Stimulated activated CD4-positive, alpha-beta T cell treated with anti-CD3 and anti-CD28 coated beads, Interleukin-1b, Interleukin-23, amount 100 ng/mL, for 24 hours (primary cell): ENCODE measurements around the gene CAMTA1.

Experiments
- DNase-seq, 4 experiments: peaks; one replicate each; pipeline ENCODE4 v3.0.0-alpha.2; 2020; ENCODE audit warnings: low read depth in 4 of 4, low spot score in 1 of 4

Gene CAMTA1

DNA sequence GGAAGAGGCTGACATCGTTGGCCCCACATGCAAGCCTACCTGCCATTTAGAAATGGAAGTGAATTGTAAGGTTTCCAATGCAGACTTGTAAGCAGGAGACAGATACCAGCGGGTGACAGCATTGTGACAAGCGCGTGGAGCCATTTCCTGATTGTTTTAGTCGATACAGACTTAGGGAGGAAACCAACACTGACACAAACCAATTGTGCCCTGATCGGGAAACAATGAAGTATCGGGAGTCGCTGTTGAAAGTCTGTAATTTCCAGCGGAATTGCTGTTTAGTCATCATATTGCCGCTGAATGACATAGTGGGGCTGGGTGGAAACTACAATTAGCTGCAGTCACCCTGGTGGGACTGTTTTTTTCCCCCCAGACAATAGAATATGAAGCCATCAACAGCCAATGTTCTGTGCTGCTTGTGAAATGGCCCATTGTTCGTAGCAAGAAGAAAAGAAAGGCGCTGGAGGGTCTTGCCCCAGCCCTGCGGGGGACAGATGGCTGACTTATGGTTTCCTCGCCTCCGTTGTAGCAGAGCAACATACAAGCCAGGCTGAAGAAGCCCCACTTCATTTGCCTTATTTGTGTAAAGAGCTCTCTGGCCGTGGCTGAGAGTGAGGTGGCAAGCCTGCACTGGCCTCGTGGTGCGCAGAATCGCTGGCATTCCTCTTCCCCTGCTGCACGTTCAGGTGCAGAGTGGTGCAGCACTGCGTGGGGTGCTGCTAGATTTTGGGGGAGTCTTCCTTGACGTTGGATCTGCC lies 462.7 kb downstream of the CAMTA1 start:
- DNase-seq = no peak

DNA sequence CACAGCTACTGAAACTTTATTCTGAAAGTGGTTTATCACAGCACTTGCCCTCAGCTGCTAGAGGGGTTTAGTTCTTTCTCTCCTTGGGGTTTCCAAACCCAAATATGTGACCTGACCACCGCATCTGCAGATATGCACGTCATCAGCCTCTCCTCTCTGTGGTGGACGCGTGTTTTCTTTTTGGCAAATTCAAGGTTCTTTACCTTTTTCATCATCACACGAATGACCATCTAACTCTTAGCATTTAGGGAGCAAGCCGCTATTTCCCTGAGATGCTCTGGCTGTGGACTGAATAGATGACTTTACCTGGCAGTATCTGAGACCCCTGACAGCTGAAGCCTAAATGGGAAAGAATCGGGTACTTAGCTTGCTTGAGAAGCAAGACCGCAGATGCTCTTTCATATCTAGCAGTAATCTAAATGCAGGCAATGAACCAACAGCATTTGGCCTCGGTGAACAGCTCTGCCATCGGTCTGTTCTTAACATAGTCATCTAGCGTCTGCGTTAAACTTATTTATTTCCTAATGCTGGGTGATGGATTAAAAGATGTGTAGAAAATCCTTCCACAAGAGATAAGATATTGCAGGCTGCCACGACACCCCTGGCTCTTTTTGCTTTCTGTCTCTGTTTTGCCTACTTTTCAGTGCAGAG lies 463.4 kb downstream of the CAMTA1 start:
- DNase-seq = no peak

DNA sequence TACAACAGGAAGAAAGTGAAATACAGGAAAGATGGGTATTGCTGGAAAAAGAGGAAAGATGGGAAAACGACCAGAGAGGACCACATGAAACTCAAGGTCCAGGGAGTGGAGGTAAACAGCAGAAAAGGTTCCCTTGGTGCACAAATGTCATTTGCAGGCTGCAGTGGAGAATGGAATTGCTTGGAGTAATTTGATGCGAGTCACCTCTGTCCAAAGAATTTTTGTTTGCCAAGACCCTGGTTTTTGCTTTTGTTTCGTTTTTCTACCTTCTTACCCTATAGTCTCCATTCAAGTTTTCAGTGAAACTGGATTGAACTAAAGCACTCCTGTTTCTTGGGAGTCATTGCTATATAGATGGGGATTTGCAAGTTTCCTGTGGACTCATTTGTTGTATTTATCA lies 464.3 kb downstream of the CAMTA1 start:
- DNase-seq = no peak

DNA sequence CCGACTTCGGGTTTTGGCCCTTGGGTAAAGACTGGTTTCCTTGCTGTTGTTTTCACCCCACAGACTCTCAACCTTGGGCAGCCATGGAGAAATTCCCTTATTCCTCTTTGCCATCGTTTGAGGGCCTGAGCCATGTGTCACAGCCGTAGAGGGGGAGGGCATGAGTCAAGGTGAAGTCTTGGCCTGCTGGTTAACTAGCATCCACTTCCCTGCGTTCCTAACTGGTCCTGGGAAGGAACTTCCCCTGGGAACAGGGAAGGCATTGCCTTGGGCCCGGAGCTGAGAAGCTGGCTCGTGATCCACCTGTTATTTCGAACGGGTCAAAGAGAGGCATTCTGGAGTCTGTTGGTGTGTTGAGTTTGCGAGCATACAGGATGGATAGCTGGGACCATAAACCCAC lies 464.9 kb downstream of the CAMTA1 start:
- DNase-seq = no peak

DNA sequence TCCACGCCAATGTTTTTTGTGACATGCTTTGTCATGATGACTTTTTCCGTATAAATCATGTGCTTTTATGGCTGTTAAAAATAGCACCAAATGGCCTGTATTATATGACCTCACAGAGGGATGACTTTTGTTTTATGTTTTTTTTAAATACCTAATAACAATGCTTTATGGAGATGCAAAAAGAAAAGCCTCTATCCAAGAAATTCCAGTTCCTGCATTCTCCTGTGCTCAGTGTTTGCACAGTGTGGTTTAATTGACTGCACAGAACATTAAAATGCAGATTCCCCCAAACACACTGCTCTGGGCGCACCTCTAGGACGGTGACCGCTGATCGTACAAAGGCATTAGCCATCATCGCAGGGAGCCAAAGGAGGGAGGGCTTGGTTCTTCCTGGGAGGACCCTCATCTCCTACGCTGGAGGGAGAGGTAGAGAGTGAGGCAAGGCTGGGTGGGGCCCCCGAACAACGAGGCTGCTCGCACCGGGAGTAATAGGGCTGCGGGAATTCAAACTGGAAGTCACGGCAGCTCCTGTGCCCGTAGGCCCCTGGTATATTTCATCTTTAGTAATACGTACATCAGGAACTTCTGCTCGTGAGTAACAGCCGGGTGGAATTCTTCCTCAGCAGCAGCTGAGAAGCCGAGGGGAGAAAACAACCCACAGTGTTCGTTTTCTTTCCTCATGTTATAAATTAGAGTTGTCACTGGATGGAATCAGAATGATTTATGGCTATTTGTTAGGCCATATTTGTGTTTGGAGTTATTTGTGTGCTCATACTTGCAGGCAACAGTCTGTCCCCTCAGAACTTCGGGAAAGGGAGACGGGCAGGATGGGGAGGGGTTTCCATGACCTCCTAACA lies 465.6 kb downstream of the CAMTA1 start:
- DNase-seq = no peak

DNA sequence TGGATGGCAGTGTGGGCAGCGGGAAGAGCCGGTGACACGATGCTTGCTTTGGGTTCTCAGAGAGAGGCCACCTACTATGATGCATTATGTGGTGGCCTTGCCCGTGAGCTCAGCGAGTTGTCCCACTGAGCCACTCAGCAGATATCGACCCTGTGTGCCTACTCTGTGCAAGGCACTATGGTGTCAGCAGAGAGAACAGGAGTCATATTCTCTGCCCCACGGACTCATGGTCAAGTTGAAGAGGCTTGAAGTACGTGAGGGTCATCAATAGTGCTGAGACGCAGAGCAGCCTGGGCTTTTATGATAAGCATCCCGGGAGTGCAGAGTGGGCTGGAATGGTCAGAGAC lies 466.2 kb downstream of the CAMTA1 start:
- DNase-seq = no peak

DNA sequence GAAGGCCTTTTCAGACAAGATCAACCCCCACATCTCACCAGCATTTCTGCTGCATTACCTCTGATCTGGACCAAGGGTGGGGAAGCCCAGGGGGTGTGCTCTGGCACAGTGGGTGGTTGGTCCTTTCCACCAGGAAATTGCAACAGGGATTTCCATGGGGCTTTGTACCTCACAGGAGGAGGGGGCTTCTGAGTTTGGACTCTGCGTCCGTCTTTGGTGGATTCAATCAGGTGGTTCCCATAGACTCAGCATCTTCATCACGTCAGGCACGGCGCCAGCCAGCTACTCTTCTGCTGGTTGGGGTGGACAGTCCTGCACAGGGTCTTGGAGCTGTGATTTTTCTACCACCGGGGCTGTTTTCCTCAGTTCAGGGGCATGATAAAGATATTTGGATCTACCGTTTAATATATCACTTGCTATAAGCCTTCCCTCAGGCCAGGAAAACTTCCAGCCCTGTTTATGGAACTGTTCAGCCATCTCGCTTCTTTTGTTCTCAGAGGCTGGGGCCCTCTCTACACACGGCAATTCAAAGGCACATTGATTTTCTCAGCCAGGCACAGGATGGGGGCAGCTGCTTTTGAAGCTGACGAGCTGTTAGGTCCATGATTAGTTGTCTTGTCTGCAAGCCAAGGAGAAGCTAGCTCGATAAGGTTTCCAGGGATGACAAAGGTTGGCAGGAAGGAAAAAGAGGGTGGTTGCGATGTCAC lies 467.3 kb downstream of the CAMTA1 start:
- no peak for DNase-seq

DNA sequence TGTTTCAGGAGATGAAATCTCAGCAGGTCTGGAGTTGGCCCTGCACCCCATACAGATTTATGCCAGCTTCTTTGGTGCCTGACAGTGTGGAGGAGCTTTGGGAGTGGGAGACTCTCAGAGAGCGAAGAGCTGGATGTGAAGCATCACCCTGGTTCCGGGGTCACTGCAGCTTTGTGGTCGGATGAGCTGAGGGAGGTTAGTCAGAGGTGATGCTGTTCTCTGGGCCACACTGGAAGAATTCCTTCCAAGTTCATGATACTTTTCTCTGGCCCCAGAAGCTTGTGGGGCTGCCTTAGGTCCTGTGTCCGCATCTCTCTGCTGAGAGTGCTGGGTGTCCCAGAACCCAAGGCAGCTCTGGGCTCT lies 467.8 kb downstream of the CAMTA1 start:
- DNase-seq = no peak

DNA sequence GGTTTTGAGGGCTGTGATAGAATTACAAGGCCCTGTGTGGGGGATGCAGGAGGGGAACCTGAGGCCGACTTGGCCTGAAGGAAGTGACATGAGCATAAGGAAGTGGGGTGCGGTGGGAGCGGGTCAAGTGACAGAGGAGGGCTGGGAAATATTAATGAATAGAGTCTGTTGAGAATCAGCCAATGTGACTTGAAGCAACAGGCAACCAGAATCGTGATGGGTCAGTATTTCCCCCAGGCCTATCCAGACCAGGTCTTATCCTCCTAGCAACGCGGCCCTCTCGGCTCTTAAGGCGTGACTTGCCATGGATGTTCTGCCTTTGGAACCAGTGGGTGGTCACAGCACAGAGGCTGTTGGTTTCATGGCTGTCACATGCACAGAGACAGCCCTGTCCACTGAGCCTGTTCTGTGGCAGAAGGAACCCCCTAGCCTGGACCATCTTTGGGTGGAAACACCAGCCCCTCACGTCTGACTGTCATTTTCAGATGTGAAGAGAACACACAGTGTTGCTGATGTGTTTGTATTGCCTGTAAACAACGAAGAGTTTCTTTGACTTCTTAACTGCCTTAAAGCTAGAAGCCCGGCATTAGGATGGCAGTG lies 468.8 kb downstream of the CAMTA1 start:
- DNase-seq = no peak

DNA sequence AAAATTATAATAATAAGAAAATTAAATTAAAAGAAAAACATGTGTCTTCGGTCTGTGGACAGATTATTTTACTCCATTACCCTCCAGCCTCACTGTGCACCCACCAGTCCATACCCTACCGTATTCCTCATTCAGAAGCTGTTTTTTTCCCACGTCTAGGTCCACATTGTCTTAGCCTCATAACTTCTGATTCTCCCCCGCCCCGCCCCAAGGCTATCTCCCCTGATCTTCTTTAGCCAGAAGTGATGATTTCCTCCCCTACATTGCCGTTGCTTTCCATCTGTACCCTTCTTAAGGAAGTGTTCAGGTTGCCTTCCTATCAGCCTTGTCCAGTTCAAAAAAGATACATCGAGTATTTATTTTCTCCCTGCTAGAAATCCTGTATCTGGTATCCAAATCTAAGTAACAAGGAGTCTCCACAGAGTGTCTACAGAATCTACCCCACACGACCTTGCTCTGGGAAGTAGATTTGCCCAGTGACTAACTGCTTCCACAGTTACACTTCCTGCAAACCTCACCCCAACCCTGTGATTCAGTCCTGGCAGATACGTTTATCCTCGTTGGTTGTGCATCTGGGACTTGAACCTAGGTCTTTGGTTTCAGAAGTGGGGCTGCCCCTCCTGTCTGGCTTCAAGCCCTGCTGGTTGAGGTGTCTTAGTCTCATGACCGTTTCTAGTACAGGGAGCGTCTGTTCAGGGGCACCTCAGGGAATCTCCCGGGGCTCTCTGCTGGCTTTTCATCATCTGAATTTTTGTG lies 470.2 kb downstream of the CAMTA1 start:
- DNase-seq = no peak

DNA sequence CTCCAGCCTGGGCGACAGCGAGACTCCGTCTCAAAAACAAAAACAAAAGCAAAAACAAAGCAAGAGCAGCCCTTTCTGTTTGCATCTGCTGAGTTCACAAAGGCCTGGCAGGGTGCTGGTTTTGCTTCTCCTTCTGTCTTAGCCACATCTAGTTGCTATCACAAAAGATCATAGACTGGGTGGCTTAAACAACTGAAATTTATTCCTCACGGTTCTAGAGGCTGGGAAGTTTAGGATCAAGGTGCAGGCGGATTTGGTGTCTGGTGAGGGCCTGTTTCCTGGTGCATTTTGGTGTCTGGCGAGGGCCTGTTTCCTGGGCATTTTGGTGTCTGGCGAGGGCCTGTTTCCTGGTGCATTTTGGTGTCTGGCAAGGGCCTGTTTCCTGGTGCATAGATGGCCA lies 471.3 kb downstream of the CAMTA1 start:
- no peak for DNase-seq

DNA sequence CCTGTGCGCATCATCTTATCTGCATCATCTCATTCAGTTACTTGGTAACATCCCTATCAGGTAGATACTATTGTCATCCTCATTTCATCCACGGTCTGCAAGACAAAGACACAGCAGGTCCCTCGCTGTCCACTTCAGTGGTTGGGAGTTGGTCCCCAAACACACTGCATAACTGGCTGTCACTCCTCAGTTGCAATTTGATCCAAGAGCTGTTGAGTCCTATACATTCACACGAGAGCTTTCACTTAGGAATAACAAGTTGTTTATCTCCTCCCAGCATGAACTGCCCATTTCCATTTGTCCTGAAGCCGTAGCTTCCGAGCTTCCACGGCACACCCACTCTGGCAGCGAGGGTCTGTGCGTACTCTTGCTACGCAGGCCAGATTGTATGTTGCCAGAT lies 472.0 kb downstream of the CAMTA1 start:
- no peak for DNase-seq

DNA sequence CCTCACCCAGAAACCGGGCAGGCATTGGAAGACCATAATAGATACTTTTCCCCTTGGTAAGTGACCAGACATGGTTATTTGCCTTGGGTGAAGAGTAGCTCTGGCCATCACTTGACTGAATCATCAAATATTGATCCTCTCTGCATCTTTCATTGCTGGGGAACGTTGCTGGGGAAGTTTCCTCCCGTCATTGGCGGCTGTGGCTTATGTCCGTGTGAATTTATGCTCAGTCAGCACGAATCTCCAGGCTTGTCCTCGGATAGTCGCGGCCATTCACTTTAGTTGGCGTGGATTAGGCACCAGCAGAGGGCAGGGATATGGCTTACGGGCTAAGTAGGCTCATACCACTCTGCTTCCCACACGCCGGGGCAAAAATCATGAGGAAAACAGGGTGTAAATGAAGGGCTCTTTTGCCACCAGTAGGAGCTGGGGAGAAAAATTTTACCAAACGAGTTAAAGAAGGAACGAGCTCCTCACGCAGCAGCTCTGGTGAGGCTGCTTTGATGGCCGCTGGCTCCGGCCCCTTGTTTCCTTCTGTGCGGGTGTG lies 473.4 kb downstream of the CAMTA1 start:
- no peak for DNase-seq

DNA sequence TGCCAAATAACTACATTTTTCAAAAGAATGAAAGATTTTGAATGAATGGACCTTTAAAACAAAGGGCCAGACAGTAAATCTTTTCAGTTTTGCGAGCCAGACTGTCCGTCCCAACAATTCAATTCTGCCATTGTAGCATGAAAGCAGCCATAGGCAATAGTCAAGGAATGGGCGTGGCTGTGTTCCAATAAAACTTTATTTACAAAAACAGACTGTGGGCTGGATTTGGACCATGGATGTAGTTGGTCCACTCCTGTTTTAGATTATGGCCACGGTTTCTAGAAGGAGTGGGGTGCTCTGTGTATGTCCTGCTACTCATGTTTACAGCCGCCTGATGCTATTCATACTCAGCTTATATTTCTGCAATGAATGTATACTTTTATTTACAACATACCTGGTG lies 474.7 kb downstream of the CAMTA1 start:
- no peak for DNase-seq

DNA sequence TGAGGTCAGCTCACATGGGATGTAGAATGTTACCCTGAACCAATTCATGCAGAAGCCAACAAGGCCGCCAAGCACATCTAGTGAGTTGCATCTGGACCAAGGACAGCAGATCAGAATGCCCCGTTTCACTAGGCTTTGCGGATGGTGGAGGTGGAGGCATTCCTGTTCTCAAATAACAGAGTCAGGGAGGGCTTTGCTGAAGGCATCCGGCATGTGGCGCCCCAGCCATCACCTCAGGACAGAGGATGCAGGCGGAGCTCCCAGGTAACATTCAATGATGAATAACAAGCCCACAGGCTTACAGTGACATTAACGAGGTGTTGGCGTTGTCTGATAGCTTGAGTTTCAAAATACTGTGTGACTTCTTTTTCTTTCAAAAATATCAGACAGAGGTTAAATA lies 476.2 kb downstream of the CAMTA1 start:
- DNase-seq = no peak

DNA sequence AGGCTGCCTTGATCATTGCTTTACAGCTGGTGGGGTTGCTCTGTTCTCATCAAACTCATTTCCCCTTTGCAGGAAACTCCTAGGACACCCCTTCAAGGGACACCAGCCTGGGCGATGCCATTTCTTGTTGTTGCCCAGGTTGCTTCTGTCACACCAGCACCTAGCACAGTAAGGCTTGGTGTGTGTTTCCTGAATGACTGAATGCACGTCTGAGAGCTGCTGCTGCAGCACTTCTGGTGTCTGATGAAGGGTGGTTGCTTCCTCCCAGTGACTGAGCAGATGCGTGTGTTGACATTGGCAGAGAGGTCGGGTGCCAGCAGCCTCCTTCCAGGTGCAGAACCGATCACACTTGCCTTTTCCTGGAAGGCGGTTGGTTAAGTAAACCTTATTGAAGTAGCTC lies 477.4 kb downstream of the CAMTA1 start:
- no peak for DNase-seq

DNA sequence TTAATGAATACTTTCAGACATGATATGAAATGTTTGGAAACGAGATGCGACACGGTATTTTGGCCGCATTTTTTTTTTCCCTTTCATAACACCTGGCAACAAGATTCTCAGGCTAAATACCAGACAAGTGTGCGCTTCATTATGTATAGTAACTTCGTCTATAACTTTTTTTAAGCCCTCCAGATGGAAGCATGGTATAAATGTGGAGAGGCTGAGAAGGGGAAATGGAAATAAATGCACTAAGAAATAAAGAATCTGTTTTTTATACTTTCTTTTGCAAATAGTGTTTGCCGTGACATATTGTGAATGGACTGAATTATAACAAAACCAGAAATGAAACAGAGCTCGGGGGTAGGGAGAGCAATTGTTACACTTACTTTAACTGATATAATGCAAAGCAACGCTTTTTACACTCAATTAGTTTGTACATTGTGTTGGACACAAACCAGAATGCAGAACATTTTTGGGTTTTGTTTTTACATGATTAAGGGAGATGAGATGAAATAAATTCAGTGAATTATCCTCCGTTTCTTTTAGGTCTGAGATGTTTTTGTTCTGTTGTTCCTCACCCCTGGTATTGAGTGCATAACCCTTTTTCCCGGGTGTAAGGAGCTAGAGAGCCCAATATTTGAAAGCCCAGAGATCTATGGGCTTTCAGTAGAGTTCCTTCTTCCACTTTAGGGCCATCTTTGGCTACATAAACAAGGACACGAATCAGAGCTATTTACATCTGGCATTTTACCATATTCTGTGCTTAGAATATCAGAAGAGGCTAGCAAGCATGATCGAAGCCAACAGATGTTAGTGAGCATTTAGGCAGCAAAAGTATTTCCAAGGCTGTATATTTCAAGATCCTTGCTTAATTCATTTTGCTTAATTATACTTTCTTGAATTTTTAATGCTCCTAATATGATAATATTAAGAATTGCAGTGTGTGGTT lies 478.0 kb downstream of the CAMTA1 start:
- no peak for DNase-seq

DNA sequence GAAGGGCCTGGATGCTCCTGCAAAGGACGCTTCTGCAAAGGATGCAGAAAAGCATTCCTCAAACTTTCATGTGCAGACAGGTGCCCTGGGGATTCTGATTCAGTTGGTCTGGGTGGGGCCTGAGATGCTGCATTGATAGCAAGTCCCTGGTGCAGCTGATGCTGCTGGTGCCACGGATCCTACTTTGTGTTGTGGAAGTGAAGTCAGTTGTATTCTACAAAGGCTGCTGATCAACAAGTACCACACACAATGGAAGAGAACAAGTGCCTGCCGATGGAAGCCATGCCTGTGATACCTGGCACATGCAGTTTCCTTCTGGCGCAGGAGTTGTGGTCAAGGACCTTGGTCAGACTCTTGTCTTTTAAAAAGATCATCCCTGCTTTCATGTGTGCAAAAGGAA lies 478.8 kb downstream of the CAMTA1 start:
- no peak for DNase-seq

DNA sequence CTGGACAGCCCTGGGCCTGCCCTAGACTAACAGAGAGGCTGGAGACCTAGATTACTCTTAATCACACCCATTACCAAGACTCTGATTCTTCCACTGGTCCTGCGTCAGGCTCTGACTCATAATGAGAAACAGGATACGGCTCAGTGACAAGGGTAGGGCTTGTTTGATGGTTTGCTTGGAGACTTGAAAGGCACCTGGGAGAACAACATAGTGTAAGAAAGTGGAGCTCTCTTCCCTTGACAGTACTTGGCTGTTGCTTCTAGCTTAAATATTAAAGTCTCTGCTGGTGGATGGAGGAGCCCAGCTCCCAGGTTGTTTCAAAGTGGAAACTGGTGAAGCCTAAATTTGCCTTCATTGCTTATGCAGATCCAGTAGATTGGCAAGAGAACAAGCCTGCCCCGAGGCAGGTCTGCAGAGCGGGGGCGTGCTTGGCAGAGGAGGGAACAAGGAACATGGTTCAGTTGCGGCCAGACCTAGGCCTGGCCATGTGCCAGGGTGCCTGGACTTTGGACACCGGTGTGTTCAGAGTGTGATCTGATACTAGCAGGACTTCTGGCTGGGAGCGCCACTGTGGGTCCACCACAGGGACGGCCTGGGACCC lies 480.6 kb downstream of the CAMTA1 start:
- DNase-seq = no peak
